Measurements from ENCODE around the gene PDGFRB.

DNA sequence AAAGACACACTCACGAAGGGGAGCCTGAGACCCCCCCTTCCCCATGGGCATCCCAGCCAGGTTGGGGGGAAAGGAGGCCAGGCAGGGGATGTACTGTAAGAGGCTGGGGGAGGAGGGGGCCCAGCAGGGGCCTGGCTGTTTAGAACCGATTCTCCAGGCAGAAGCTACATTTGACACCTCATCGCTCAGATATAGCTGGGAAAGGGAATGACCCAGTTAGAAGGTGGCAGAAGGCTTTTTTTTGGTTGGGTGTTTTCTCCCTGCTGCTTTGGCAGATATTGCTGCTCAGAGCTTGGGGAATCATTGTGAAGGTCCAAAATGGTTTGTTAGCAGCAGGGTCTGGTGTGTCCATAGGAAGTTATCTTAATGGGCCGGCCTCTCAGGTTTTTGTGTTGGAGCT is 16.9 kb upstream of the PDGFRB start:
- TF ChIP-seq, protein P1, sequence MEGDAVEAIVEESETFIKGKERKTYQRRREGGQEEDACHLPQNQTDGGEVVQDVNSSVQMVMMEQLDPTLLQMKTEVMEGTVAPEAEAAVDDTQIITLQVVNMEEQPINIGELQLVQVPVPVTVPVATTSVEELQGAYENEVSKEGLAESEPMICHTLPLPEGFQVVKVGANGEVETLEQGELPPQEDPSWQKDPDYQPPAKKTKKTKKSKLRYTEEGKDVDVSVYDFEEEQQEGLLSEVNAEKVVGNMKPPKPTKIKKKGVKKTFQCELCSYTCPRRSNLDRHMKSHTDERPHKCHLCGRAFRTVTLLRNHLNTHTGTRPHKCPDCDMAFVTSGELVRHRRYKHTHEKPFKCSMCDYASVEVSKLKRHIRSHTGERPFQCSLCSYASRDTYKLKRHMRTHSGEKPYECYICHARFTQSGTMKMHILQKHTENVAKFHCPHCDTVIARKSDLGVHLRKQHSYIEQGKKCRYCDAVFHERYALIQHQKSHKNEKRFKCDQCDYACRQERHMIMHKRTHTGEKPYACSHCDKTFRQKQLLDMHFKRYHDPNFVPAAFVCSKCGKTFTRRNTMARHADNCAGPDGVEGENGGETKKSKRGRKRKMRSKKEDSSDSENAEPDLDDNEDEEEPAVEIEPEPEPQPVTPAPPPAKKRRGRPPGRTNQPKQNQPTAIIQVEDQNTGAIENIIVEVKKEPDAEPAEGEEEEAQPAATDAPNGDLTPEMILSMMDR (conservative IDR thresholded peaks at IDR 0.05 in 1 of 2, IDR thresholded peaks at IDR 0.05 in 1 of 2; ENCODE audit: extremely low read depth in 1 of 2, insufficient read depth in 1 of 2, low read depth in 1 of 2, low read length in 2 of 2), result no peak
- no peak for TF ChIP-seq EZH2 (IDR thresholded peaks at IDR 0.05; ENCODE audit: borderline replicate concordance, low read length)
